Measurements from ENCODE around the gene NWD2.
A peak's percentile ranks its signal among the peaks of the same experiment; 100 is the strongest.
"Not testable (repeated sequence)": the region's sequence is repeated elsewhere in the genome, so short reads cannot be mapped to it uniquely, and the experiment has no call there.

NWD2 gene
- total RNA-seq, result 0 to 0.19 (median 0) reads per million in 18 experiments

GRCh38 chr4:37244583-37245390 lies at the start of gene NWD2:
Gene NWD2, plus strand, starts transcription at chr4:37244743. Its CDS starts 325 bp downstream, at chr4:37245068.
- no peak for DNase-seq

DNA sequence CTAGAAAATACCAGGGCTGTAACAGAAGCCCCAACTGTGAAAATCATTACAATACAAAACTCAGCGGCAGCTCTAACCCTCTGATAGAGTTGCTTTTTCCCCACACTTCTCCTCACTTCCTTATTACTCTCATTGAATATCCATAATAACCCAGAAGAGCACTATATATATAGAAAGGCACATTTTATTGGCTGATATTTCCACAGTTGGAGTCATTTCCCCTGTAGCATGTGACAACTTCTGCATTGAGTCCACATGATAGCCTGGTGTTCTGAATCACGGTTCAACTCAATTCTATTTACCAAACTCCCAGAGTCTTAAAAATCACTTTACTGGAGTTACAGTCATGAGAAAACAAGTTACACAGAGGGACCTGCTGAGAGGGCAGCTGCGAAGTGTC lies 46.6 kb upstream of the NWD2 start:
- DNase-seq, result peak; percentile 2 to 21

DNA sequence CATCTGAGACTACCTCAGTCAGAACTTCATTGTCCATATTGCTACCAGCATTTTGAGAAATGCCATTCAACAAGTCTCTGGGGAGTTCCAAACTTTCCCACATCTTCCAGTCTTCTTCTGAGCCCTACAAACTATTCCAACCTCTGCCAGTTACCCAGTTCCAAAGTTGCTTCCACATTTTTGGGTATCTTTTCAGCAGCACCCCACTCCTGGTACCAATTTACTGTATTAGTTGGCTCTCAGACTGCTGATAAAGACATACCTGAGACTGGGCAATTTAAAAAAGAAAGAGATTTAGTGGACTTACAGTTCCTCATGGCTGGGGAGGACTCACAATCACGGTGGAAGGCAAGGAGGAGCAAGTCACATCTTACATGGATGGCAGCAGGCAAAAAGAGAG lies 39.8 kb upstream of the NWD2 start:
- not testable (repeated sequence) for DNase-seq

DNA sequence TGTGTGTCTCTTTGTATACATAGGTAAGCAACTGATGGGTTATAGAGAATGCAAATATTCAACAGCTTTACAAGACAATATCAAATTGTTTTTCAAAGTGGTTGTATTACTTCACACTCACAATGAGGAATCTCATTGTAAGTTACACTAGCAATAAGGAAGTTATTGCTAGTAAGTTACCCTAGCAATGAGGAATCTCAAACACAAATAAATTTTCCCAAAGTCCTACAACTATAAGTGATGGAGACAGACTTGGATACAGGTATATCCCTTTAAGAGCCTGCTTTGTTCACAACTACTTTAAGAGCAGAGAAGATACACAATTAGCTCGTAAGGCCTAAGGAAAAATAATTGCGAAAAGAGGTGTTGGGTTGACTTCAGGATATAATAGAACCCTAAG lies 28.3 kb upstream of the NWD2 start:
- no peak for DNase-seq

- no peak for DNase-seq
These were observed 25.3 kb upstream of the NWD2 start for GRCh38 chr4:37219242-37219641.

DNA sequence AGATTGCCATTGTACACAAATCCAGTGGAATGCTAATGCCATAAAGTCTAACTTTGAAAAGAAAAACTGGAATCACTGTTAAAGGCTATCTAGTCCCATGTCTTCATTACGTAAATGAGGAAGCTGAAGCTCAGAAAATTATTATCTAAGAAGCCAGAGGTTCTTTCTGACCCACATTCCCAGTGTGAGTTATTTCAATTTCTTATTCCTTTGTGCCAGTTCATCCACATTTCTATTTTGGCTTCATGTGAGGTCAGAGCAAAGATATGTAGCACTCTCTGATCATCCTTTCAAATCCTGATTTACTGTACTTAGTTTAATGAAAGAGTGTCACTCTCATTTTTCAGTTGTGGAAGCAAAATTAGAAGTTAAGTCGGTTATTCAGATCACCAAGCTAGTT lies 24.6 kb upstream of the NWD2 start:
- DNase-seq, result no peak

DNA sequence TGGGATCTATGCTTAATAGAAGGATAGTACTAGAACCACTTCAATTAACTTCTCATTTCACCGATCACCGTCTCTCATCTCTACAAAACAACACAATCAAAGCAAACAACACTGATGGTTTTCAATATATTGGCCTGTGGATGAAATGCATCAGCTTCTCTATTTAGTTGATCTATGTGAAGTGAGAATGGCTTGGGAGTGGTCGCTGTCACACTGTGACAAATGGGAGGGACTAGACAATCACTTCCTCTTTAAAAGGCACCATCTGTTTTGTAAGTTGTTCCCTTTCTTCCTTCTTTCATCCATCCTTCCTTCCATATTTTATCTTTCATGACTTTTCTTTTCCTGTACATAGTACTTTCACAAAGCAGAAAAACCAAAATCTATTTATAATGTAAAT lies 23.9 kb upstream of the NWD2 start:
- no peak for DNase-seq

DNA sequence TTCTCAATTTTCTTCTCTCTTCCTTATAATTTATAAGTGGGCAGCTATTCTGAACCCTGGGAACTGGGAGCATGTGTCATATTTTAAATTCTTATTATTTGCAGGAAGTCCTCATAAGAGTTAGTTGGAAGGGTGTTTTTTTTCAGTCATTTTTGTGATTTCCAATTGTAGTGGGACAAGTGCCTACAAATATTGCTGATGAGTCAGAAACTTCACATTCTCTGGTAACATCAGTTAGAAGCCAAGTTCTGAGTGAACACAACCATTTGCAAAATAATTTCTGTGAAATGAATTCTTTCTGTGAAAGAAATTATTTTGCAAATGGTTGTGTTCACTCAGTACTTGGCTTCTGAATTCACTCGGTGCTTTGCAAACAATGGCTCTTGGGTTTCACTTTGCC lies 20.8 kb upstream of the NWD2 start:
- DNase-seq, result no peak

GRCh38 chr4:37224854-37225253 lies 19.7 kb upstream of the NWD2 start:
- DNase-seq, result no peak

DNA sequence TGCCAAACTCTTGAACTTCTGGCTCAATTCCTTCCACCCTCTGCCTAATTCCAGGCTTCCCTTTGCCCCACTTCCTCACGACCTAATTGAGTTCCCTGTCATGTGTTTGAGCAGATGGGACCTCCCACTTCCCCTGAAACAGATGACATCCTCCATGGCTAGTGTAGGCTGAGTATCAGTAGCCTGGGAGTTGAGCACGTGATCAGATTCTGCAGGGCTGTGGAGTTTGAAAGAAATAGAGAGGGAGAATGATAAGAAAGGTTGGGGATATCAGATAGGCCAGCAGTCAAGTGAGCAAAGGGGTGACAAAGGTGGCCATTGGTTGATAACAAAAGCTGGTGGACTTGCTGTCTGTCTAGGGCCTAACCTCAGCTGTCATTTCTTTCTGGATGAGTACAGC lies 18.8 kb upstream of the NWD2 start:
- DNase-seq, result peak; percentile 21 to 43

DNA sequence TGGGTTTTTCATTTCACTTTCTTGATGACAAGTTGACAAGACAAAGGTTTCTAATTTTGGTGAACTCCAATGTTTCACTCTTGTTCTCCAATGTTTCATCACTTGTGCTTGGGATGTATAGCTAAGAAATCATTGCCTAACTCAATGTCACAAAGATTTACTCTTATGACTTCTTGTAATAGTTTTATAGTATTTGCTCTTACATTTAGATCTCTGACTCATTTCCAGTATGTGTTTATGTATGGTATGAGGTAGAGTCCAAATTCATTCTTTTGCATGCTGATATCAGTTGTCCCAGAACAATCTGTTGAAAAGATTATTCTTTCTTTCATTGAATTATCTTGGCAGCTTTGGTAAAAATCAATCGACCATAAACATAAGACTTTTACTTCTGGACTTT lies 12.2 kb upstream of the NWD2 start:
- no peak for DNase-seq

DNA sequence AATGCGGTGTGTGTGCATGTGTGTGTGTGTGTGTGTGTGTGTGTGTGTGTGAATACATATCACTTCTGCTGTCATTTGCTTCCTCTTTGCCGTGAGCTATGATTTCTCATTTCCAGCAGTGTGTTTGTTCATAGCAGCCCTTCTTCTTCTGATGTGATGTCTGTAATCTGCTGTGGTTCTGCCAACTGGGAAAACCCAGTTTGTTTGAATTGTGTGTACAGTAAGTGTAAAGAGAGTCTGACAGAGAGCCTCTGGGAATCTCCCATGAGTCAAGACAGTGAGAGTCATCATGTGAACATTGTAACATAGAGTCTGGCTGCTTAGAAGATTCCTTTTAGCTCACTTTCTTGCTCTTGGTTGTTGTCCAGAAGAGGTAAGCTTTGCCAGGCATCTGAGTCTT lies 8.4 kb upstream of the NWD2 start:
- DNase-seq, result no peak

- DNase-seq, result no peak
These were observed 2.9 kb upstream of the NWD2 start for GRCh38 chr4:37241647-37242046.

- DNase-seq, result no peak
These were observed 1.5 kb upstream of the NWD2 start for GRCh38 chr4:37243051-37243450.

DNA sequence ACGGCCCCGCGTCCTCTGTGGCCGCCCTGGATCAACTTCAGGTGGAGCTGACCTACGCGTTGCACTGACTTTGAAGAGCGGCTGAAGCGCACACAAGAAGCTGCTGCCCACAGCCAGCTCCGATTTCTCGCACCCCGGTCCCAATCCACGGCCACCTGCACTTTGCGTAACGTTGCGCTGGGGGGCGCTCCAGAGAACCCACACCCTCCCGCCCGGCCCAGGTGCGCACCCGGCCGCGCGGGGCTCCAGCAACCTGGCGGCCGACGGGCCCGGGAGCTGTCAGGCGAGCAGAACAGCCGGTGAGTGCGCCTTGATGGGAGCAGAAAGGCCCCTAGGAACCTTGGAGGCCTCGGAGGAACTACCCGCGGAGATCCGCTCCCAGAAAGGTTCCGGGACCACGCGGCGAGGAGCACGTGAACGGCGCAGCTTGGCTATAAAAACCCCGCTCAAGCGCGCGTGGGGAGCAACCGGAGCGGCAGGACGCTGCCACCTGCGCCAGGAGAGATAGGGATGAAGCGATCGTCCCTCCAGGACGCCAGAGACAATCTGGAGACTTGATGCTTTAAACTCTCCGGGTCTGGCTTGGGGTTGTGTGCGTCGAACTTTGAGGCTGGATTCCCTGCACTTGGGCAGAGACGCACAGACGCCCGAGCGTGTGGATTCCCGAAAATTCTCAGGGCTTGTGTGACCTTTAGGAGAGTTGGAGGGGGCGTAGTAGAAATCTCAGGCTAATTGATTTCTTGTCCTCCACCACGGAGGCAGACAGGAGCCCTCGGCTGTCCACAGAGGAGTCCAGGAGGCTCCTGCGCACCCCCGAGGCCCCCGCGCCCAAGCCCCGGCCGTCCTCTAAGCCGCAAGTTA lies 591 bp upstream of the NWD2 start:
- no peak for DNase-seq

DNA sequence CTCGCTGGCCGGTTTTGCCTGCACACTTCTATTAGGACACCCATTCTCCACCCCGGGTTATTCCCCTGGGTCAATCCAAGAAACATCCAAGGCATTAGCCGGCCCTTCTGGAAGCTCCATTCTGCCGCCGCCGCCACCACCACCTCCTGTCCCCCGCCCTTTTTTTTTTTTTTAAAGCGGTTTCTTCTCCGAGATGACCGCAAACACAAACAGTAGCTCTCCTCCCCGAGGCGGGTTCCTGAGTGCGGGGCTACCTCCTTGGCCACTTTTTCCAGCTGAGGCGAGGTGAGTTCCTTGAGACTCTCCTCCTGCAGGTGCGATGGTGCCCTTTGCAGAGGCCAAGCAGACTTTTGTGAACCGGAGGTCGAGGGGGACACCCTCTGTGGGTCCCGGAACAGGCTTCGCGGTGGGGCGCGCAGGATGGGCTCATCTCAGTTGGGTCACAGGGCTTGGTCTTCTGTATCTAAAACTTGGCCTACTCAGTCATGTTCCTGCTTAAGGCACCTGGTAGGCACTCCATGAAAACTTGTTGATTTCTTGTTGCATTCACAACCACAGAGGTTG lies 930 bp downstream of the NWD2 start:
- DNase-seq, result no peak

DNA sequence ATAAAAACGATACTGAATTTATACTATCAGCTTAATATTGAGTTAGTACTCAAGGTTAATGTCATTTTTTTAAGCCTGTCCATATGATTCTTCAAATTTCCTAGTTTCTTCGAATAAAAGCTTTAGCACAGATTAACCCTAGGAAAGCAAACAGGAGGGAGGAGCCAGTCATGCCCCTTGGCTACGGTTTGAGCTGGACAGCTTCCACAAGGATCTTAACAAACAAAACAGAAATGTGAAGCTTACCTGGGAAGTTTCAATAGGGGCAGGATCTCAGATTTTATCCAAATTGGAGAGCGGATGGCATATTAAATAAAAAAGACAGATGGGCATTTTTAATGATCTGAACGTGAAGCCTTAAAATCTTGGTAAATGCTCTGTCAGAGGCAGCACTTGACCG lies 2.3 kb downstream of the NWD2 start:
- DNase-seq, result no peak

GRCh38 chr4:37258221-37258620 lies 13.7 kb downstream of the NWD2 start:
- no peak for DNase-seq

GRCh38 chr4:37268319-37268718 lies 23.8 kb downstream of the NWD2 start:
- no peak for DNase-seq

DNA sequence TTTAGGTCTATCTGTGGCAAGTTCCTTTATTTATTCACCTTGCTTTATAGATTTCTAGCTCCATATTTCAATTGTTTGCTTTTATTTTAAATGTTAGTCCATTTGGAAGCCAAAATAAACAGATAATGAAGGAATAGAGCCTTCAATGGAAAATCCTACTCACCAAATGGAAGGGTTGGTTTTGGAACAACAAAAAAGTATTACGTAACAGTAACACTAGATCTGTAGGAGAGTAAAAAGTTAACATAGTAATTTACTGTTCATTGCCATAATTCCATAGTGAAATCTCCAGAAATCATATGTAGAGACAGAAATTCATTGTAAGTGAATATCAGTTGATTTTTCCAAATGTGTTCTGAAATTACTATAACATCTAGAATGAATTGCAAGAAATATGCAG lies 34.6 kb downstream of the NWD2 start:
- no peak for DNase-seq

DNA sequence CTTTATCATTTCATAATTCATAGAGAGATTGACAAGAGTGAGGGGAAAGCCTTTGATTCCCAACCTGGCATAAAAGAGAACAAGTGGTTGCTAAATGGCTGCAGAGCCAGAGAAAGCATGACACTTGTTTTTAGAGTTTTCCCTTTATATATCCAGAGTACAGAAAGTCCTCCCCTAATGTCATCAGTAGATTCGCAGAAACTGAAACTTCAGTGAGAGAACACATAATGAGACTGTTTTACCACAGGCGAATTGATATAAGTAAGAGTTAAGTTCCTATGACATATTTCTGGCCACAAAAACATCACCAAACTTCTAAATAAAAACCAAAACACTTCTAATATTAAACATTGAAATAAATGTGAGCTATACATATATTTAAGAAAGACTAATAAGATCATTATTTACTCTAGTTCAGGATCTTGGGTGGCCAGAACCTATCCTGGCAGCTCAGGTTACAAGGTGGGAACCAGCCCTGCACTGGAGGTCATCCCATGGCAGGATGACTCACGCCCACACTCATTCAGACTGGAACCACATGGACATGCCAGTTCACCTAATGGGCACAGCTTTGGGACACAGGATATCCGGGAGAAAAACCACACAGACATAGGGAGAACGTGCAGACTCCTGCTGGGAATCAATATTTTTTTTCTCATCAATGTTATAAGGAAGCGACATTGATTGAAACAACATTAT lies 35.5 kb downstream of the NWD2 start:
- no peak for DNase-seq

GRCh38 chr4:37299468-37299867 lies 54.9 kb downstream of the NWD2 start:
- DNase-seq, result no peak

GRCh38 chr4:37304612-37305011 lies 60.1 kb downstream of the NWD2 start:
- no peak for DNase-seq

Data from inflammatory macrophage (primary cell).